ENCODE measurements around the gene XCR1. TPM values are rescaled to one million over a fixed set of nuclear protein-coding genes. Genes with fewer than 3 reads are reported as not detected.

The XCR1 gene
- total and polyA plus RNA-seq, 9 donors: under 0.01 to 1.2 (median 0.05) TPM; not detected in 2

DNA sequence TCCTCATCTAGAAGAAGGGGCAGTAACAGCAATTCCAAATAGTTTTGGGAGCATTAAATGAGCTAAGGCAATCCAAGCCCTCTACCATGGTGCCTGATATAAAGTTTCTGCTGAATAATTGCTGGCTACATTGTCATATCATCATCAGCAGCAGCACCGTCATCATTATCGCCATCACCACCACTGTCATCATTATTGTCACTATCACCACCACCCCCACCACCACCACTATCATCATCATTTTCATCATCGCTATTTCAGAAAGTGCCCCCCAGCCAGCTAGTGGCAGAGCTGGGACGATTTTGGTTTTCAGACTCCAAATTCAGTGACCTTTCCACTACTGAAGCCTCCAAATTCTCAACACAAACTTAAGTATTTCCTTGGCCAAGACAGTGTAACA lies 15.0 kb downstream of the XCR1 start:
- DNase-seq: no peak
- H3K36me3 ChIP-seq: no peaks in the 10 kb centered on the region
- intact Hi-C loops (cut with DNase I): no loop called here
- no peaks in the 10 kb centered on the region for H3K27me3 ChIP-seq
- no peak overlapping the region for H3K27ac ChIP-seq
- H3K4me1 ChIP-seq (ENCODE audit: insufficient read depth): peaks cover 6% of the 10 kb centered on the region
- H3K9me3 ChIP-seq: no peaks in the 10 kb centered on the region
- WGBS, 3 donors: 83 to 86% (median 83%) methylated on average over 4 of the region's 4 CpGs
- TF ChIP-seq EP300 (IDR thresholded peaks at IDR 0.05): no peak
- TF ChIP-seq, protein P1, sequence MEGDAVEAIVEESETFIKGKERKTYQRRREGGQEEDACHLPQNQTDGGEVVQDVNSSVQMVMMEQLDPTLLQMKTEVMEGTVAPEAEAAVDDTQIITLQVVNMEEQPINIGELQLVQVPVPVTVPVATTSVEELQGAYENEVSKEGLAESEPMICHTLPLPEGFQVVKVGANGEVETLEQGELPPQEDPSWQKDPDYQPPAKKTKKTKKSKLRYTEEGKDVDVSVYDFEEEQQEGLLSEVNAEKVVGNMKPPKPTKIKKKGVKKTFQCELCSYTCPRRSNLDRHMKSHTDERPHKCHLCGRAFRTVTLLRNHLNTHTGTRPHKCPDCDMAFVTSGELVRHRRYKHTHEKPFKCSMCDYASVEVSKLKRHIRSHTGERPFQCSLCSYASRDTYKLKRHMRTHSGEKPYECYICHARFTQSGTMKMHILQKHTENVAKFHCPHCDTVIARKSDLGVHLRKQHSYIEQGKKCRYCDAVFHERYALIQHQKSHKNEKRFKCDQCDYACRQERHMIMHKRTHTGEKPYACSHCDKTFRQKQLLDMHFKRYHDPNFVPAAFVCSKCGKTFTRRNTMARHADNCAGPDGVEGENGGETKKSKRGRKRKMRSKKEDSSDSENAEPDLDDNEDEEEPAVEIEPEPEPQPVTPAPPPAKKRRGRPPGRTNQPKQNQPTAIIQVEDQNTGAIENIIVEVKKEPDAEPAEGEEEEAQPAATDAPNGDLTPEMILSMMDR (IDR thresholded peaks at IDR 0.05): no peak
- TF ChIP-seq POLR2A (IDR thresholded peaks at IDR 0.05): no peak
- H3K4me3 ChIP-seq: no peak overlapping the region

DNA sequence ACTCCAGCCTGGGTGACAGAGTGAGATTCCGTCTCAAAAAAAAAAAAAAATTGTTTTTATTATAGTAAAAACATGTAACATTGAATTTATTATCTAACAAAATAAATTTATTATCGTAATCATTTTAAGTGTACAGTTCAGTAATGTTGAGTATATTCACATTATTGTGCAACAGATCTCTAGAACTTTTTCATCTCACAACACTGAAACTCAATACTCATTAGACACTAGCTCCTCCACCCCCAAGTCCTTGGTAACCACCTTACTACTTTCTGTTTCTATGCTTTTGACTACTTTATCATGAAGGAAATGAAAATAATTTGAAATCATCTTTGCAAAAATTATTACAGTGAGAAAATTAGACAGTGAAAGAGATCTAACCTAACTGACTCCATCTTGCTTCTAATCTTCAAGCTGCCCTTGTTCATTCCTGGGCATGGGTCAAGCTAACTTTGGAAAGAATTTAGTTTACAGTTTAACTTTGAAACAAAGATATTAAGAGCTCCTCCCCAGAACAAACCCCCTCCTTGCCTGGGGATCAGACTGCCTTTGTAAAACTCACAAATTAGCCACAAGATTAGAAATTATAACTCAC lies 16.7 kb downstream of the XCR1 start:
- Histone ChIP-seq H3K27me3 (no peaks in the 10 kb centered on the region), H3K9me3 (no peaks in the 10 kb centered on the region), H3K36me3 (no peaks in the 10 kb centered on the region), H3K27ac (no peak overlapping the region), H3K4me1 (ENCODE audit: insufficient read depth) (peaks cover 14% of the 10 kb centered on the region), H3K4me3 (no peak overlapping the region)
- 24 to 56% (median 33%) methylated on average over 2 of the region's 2 CpGs for WGBS, 3 donors
- TF ChIP-seq POLR2A (IDR thresholded peaks at IDR 0.05) (no peak), EP300 (IDR thresholded peaks at IDR 0.05) (no peak)
- TF ChIP-seq, protein P1 (IDR thresholded peaks at IDR 0.05): no peak
- intact Hi-C loops (cut with DNase I): no loop called here
- DNase-seq: no peak

DNA sequence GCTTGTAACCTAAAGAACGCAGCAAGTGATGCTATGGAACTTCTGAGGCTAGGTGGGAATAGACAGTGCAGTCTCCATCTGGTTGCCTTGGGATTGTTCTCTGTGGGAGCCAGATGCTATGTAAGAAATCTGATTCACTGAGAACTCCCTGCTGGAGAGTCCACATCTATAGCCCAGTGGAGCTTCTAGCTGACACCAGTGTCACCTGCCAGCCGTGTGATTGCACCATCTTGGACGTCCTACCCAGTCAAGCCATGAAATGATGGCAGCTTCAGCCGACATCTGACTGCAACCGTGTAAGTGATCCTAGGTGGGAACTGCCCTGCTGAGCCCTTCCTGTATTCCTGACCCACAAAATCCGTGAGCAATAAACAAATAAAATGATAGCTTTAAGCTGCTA lies 19.2 kb downstream of the XCR1 start:
- H3K4me3 ChIP-seq: no peak overlapping the region
- peaks cover 14% of the 10 kb centered on the region for H3K4me1 ChIP-seq (ENCODE audit: insufficient read depth)
- no peak overlapping the region for H3K27ac ChIP-seq
- TF ChIP-seq POLR2A (IDR thresholded peaks at IDR 0.05) (no peak), EP300 (IDR thresholded peaks at IDR 0.05) (no peak)
- TF ChIP-seq, protein P1 (IDR thresholded peaks at IDR 0.05): no peak
- intact Hi-C loops (cut with DNase I): loop anchor here in 1 of 4 donors (2.0 kb wide), 1 partner anchor 25 kb away; no protein-coding TSS in a partner anchor
- H3K9me3 ChIP-seq: no peaks in the 10 kb centered on the region
- DNase-seq: no peak
- no peaks in the 10 kb centered on the region for H3K36me3 ChIP-seq
- WGBS, 3 donors: 78 to 94% (median 89%) methylated on average over 6 of the region's 6 CpGs
- H3K27me3 ChIP-seq: no peaks in the 10 kb centered on the region

DNA sequence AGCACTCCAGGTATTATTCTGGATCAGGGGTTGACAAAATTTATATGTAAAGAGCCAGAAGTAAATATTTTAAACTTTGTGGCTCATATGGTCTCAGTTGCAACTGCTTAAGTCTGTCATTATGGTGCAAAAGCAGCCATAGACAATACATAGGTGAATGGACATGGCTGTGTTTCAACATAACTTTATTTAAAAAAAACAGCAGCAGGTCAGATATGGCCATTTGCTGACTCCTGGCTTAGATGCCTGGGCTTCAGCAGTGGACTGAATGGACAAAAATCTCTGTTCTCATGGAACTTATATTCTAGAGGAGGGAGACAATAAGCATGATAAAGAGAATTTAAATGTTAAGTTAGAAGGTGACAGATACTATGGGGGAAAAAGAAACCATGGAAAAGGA lies 20.0 kb downstream of the XCR1 start:
- Histone ChIP-seq H3K27me3 (no peaks in the 10 kb centered on the region), H3K36me3 (no peaks in the 10 kb centered on the region), H3K4me3 (no peak overlapping the region), H3K27ac (peak overlapping the region in 1 of 2 donors; percentile 73), H3K4me1 (ENCODE audit: insufficient read depth) (peaks cover 14% of the 10 kb centered on the region), H3K9me3 (no peaks in the 10 kb centered on the region)
- no peak for TF ChIP-seq POLR2A (IDR thresholded peaks at IDR 0.05)
- TF ChIP-seq EP300 (IDR thresholded peaks at IDR 0.05): no peak
- TF ChIP-seq, protein P1 (IDR thresholded peaks at IDR 0.05): no peak
- intact Hi-C loops (cut with DNase I): no loop called here
- DNase-seq: no peak
